Nephron progenitor cell (in vitro differentiated cells): ENCODE results near the gene TIMP2.
"Not testable (repeated sequence)": the region's sequence is repeated elsewhere in the genome, so short reads cannot be mapped to it uniquely, and the experiment has no call there.

Experiments
- DNase-seq: peaks from one replicate; pipeline ENCODE4 v3.0.0; 2021
- H3K27ac Mint-ChIP-seq: 2 replicates; pipeline ENCODE4 v1.8.0; 2021; ENCODE audit warnings: mild to moderate bottlenecking, moderate library complexity, mixed read lengths
- H3K27me3 Mint-ChIP-seq: 2 replicates; pipeline ENCODE4 v1.8.0; 2021; ENCODE audit warnings: mild to moderate bottlenecking, low read depth, mixed read lengths; ENCODE audit not compliant: poor library complexity
- H3K36me3 Mint-ChIP-seq: 2 replicates; pipeline ENCODE4 v1.8.0; 2021; ENCODE audit warnings: low read depth, mixed read lengths
- H3K4me1 Mint-ChIP-seq: 2 replicates; pipeline ENCODE4 v1.8.0; 2021; ENCODE audit warnings: mixed read lengths
- H3K4me3 Mint-ChIP-seq: 2 replicates; pipeline ENCODE4 v1.8.0; 2021; ENCODE audit warnings: mild to moderate bottlenecking, moderate library complexity, mixed read lengths
- H3K9me3 Mint-ChIP-seq: 2 replicates; pipeline ENCODE4 v1.8.0; 2021; ENCODE audit warnings: mild to moderate bottlenecking, moderate library complexity, mixed read lengths
- TF ChIP-seq, protein P1 (sequence below): fragments of 200-600 bp; sonication (generic); IDR thresholded peaks from 2 replicates; pipeline ENCODE4 v1.5.0; 2021; ENCODE audit warnings: antibody characterized with exemption

TIMP2 gene

DNA sequence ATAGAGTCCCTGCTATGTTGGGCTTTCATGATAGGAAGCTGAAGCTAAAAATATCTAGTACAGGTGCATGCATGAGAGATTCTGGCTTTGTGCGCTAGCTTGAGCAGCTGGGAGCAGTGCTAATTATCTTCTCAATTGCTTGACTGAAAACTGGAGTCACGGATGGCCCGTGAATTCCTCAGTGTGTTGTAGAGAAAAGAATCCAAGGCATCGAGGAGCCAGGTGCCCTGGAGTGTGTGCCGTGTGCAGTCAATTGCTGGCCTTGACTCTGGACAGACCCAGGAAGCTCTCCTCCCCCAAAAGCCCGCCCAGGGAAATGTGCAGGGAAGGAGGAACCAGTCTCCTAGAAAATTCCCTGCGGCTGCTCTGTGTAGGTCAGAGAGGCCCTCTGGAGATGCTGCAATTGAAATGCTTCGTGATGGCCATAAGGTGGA, 40.3 kb upstream of the TIMP2 start:
- H3K27ac Mint-ChIP-seq, result no peak overlapping the region
- no peaks in the 10 kb centered on the region for H3K36me3 Mint-ChIP-seq
- no peaks in the 10 kb centered on the region for H3K9me3 Mint-ChIP-seq
- H3K4me1 Mint-ChIP-seq, result peaks cover 35% of the 10 kb centered on the region
- no peak for DNase-seq
- H3K27me3 Mint-ChIP-seq, result peaks cover 10% of the 10 kb centered on the region
- TF ChIP-seq, protein P1, sequence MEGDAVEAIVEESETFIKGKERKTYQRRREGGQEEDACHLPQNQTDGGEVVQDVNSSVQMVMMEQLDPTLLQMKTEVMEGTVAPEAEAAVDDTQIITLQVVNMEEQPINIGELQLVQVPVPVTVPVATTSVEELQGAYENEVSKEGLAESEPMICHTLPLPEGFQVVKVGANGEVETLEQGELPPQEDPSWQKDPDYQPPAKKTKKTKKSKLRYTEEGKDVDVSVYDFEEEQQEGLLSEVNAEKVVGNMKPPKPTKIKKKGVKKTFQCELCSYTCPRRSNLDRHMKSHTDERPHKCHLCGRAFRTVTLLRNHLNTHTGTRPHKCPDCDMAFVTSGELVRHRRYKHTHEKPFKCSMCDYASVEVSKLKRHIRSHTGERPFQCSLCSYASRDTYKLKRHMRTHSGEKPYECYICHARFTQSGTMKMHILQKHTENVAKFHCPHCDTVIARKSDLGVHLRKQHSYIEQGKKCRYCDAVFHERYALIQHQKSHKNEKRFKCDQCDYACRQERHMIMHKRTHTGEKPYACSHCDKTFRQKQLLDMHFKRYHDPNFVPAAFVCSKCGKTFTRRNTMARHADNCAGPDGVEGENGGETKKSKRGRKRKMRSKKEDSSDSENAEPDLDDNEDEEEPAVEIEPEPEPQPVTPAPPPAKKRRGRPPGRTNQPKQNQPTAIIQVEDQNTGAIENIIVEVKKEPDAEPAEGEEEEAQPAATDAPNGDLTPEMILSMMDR, result no peak
- H3K4me3 Mint-ChIP-seq, result no peak overlapping the region

DNA sequence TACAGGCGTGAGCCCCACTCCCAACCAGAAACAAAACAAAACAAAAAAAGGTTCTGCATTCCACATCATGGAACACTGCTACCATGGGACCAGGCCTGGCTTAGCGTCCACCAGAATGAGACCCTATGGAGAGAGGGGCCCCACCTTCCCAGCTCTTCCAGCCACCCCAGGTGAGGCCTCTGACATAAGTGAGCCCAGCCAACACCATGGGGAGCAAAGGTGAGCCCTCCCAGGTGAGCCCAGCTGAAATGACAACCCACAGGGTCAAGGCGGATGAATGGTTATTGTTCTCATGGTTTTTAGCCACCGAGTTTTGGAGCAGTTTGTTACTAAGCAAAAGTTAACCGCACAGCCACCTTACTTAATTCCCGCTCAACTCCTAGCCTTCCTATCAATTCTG, 38.2 kb upstream of the TIMP2 start:
- TF ChIP-seq, protein P1, result no peak
- Mint-ChIP-seq H3K4me3 (no peak overlapping the region), H3K36me3 (no peaks in the 10 kb centered on the region), H3K27ac (no peak overlapping the region), H3K9me3 (no peaks in the 10 kb centered on the region), H3K27me3 (peaks cover 6% of the 10 kb centered on the region), H3K4me1 (peaks cover 29% of the 10 kb centered on the region)
- no peak for DNase-seq

DNA sequence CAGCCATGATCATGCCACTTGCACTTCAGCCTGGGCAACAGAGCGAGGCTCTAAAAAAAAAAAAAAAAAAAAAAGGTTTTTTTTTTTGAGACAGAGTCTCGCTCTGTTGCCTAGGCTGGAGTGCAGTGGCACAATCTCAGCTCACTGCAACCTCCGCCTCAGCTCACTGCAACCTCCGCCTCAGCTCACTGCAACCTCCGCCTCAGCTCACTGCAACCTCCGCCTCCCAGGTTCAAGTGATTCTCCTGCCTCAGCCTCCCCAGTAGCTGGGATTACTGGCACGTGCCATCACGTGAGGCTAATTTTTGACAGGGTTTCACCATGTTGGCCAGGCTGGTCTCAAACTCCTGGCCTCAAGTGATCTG, 37.8 kb upstream of the TIMP2 start:
- not testable (repeated sequence) for H3K4me3 Mint-ChIP-seq, H3K27me3 Mint-ChIP-seq, H3K27ac Mint-ChIP-seq, H3K9me3 Mint-ChIP-seq, H3K36me3 Mint-ChIP-seq, DNase-seq
- H3K4me1 Mint-ChIP-seq, result peaks cover 29% of the 10 kb centered on the region

DNA sequence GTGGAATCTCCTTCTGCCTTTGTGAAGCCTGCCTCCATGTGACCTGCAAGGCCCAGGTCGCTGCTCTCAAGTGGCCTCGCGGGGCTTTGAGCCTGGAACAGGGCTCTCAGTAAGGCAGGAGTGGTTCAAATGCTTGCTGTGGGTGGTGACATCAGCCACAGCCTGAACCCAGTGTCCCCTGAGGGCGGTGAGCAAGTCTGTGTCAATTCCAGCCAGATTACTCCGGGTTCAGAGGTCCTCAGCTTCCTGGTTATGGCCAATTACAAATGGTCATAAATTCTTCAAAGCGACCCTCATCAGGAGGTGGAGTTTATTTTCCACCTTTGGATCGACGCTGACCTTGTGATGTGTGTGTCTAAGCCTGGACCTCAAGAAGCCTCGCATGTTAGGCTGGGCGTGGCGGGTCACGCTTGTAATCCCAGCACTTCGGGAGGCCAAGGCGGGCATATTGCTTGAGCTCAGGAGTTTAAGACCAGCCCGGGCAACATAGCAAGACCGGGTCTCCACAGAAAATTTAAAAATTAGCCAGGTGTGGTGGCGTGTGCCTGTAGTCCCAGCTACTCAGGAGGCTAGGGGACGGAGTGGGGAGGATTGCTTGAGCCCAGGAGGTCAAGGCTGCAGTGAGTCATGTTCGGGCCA, 37.3 kb upstream of the TIMP2 start:
- Mint-ChIP-seq H3K27me3 (peaks cover 6% of the 10 kb centered on the region), H3K4me3 (no peak overlapping the region), H3K36me3 (no peaks in the 10 kb centered on the region), H3K4me1 (peaks cover 29% of the 10 kb centered on the region), H3K27ac (no peak overlapping the region), H3K9me3 (no peaks in the 10 kb centered on the region)
- TF ChIP-seq, protein P1, result no peak
- DNase-seq, result no peak

DNA sequence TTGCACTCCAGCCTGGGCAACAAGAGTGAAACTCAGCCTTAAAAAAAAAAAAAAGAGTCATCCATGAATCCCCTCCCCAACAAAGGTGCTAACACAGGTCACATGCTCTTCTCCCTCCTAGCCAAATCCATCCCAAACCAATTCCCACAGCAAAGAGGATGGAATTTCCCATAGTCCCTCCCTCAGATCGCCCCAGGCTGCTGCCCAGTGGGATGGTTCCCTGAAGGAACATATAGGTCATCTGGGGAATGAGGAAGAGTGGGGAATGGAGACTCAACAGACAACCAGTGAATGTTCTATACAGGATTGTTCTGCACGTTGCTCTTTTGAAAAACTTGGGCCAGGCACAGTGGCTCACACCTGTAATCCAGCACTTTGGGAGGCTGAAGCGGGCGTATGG, 36.4 kb upstream of the TIMP2 start:
- Mint-ChIP-seq H3K36me3 (no peaks in the 10 kb centered on the region), H3K9me3 (no peaks in the 10 kb centered on the region), H3K27ac (no peak overlapping the region), H3K4me3 (no peak overlapping the region), H3K4me1 (peaks cover 20% of the 10 kb centered on the region), H3K27me3 (peaks cover 10% of the 10 kb centered on the region)
- TF ChIP-seq, protein P1, result no peak
- no peak for DNase-seq

DNA sequence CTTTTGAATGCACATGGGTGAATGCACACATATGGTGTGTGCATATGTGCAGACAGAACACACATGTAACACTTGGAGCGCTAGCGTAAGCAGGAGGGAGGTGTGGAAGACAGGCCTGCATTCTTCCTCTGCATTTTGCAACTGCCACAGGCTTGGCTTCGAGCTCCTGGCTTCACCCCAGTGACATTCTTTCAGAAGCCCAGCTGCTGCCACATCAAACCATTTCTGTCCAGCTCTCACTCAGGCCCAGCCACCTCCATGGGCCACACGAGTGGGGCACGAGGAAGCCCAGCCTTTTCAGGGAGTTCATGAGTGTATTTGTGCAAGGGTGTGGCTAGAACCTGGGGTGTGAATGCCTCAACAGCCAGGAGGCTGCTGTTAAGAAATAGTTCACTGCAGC, 35.7 kb upstream of the TIMP2 start:
- H3K27ac Mint-ChIP-seq, result no peak overlapping the region
- peaks cover 14% of the 10 kb centered on the region for H3K27me3 Mint-ChIP-seq
- TF ChIP-seq, protein P1, result no peak
- peaks cover 18% of the 10 kb centered on the region for H3K4me1 Mint-ChIP-seq
- DNase-seq, result no peak
- H3K9me3 Mint-ChIP-seq, result no peaks in the 10 kb centered on the region
- H3K36me3 Mint-ChIP-seq, result no peaks in the 10 kb centered on the region
- no peak overlapping the region for H3K4me3 Mint-ChIP-seq
